ENCODE results near the gene CCDC74B.
"Not testable (repeated sequence)": the region's sequence is repeated elsewhere in the genome, so short reads cannot be mapped to it uniquely, and the experiment has no call there.

Gene CCDC74B

GRCh38 chr2:130145006-130145414 lies at the start of gene CCDC74B:
Gene CCDC74B (minus strand): TSS chr2:130145112. CDS start chr2:130144996, 116 bp downstream.
- not testable (repeated sequence) for DNase-seq (ENCODE audit: extremely low read depth, low read depth)

GRCh38 chr2:130193824-130194223 lies 48.9 kb upstream of the CCDC74B start:
- not testable (repeated sequence) for DNase-seq (ENCODE audit: extremely low read depth, low read depth)

GRCh38 chr2:130192451-130192850 lies 47.5 kb upstream of the CCDC74B start:
- not testable (repeated sequence) for DNase-seq (ENCODE audit: extremely low read depth, low read depth)

GRCh38 chr2:130191319-130191718 lies 46.4 kb upstream of the CCDC74B start:
- not testable (repeated sequence) for DNase-seq (ENCODE audit: extremely low read depth, low read depth)

- DNase-seq (ENCODE audit: extremely low read depth, low read depth): no peak
- TF ChIP-seq CTCF (IDR thresholded peaks at IDR 0.05; ENCODE audit: low read depth, low read length): no peak
Measured at GRCh38 chr2:130190237-130190636, 45.3 kb upstream of the CCDC74B start.

GRCh38 chr2:130188958-130189357 lies 44.0 kb upstream of the CCDC74B start:
- DNase-seq (ENCODE audit: extremely low read depth, low read depth): not testable (repeated sequence)

- not testable (repeated sequence) for DNase-seq (ENCODE audit: extremely low read depth, low read depth)
Measured at GRCh38 chr2:130187859-130188792, 43.2 kb upstream of the CCDC74B start.

- no peak for DNase-seq (ENCODE audit: extremely low read depth, low read depth)
- no peak for TF ChIP-seq CTCF (IDR thresholded peaks at IDR 0.05; ENCODE audit: low read depth, low read length)
Measured at GRCh38 chr2:130187268-130187667, 42.4 kb upstream of the CCDC74B start.

- no peak for TF ChIP-seq CTCF (IDR thresholded peaks at IDR 0.05; ENCODE audit: low read depth, low read length)
- DNase-seq (ENCODE audit: extremely low read depth, low read depth): no peak
Measured at GRCh38 chr2:130186391-130186790, 41.5 kb upstream of the CCDC74B start.

- no peak for TF ChIP-seq CTCF (IDR thresholded peaks at IDR 0.05; ENCODE audit: low read depth, low read length)
- no peak for DNase-seq (ENCODE audit: extremely low read depth, low read depth)
Measured at GRCh38 chr2:130185896-130186295, 41.0 kb upstream of the CCDC74B start.

GRCh38 chr2:130185436-130185835 lies 40.5 kb upstream of the CCDC74B start:
- no peak for DNase-seq (ENCODE audit: extremely low read depth, low read depth)
- no peak for TF ChIP-seq CTCF (IDR thresholded peaks at IDR 0.05; ENCODE audit: low read depth, low read length)

All from AG09319 (cell line).